ENCODE data around the gene INPP1. TPM values are rescaled to one million over a fixed set of nuclear protein-coding genes. Genes with fewer than 3 reads are reported as not detected.

The INPP1 gene
- total and polyA plus RNA-seq, 2 experiments from 2014 or later = 13.0 to 16.1 TPM

DNA sequence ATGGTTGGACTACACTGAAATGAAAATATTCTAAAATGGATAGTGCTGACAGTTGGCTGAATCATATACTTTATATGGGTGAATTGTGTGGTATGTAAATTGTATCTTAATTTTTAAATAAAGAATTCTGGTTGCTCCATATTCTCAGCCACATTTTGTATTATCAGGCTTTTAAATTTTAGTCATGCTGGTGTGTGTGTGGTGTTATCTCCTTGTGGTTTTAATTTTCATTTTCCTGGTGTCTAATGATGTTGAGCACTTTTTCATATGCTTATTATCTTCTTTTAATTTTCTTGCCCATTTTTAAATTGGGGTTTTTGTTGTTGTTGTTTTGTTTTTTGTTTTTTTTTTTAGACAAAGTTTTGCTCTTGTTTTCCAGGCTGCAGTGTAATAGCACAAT, 20.0 kb upstream of the INPP1 start:
- H4K20me1 ChIP-seq (ENCODE audit: insufficient read depth, poor library complexity, severe bottlenecking) = no peaks in the 10 kb centered on the region
- no peaks in the 10 kb centered on the region for H3K27me3 ChIP-seq
- no peaks in the 10 kb centered on the region for H3K36me3 ChIP-seq (replicated peaks; ENCODE audit: insufficient read depth, low read depth)
- no peak overlapping the region for H3K27ac ChIP-seq
- no peak overlapping the region for H2AFZ ChIP-seq
- no peaks in the 10 kb centered on the region for H3K9me3 ChIP-seq (ENCODE audit: low read depth)
- peaks cover 5% of the 10 kb centered on the region for H3K79me2 ChIP-seq
- no peaks in the 10 kb centered on the region for H3K9me2 ChIP-seq (replicated peaks; ENCODE audit: insufficient read depth)
- H3K4me1 ChIP-seq (ENCODE audit: insufficient read depth) = no peaks in the 10 kb centered on the region
- H3K4me2 ChIP-seq = no peak overlapping the region
- no peak for DNase-seq (ENCODE audit: low spot score)
- TF ChIP-seq EZH2 (IDR thresholded peaks at IDR 0.05; ENCODE audit: borderline replicate concordance) (no peak), EZH2phosphoT487 (IDR thresholded peaks at IDR 0.05; ENCODE audit: low read depth, severe bottlenecking, unreplicated experiment) (no peak)
- TF ChIP-seq, protein P1, sequence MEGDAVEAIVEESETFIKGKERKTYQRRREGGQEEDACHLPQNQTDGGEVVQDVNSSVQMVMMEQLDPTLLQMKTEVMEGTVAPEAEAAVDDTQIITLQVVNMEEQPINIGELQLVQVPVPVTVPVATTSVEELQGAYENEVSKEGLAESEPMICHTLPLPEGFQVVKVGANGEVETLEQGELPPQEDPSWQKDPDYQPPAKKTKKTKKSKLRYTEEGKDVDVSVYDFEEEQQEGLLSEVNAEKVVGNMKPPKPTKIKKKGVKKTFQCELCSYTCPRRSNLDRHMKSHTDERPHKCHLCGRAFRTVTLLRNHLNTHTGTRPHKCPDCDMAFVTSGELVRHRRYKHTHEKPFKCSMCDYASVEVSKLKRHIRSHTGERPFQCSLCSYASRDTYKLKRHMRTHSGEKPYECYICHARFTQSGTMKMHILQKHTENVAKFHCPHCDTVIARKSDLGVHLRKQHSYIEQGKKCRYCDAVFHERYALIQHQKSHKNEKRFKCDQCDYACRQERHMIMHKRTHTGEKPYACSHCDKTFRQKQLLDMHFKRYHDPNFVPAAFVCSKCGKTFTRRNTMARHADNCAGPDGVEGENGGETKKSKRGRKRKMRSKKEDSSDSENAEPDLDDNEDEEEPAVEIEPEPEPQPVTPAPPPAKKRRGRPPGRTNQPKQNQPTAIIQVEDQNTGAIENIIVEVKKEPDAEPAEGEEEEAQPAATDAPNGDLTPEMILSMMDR (IDR thresholded peaks at IDR 0.05; ENCODE audit: poor library complexity) = no peak
- no peak overlapping the region for H3K4me3 ChIP-seq

DNA sequence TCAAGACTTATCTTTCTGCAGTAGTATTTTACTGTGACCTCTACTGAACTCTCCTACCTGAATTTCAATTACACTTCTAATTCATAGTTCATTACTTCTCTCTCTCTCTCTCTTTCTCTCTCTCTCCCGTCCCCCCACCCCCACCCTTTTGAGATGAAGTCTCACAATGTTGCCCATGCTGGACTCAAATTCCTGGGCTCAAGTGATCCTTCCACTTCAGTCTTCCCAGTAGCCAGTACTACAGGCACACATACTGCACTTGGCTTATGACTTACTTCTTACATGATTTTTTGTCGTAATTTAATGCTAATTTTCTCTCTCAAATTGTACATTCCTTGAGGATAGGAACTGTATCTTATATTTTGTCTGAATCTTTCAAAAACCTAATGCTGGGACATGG, 17.8 kb upstream of the INPP1 start:
- no peak overlapping the region for H3K4me3 ChIP-seq
- H3K79me2 ChIP-seq = no peaks in the 10 kb centered on the region
- WGBS (ENCODE audit: low lambda C conversion rate, missing lambda C conversion rate) = 67% methylated on average over 2 of the region's 2 CpGs
- no peak for DNase-seq (ENCODE audit: low spot score)
- TF ChIP-seq, protein P1 (IDR thresholded peaks at IDR 0.05; ENCODE audit: poor library complexity) = no peak
- no peak for TF ChIP-seq EZH2phosphoT487 (IDR thresholded peaks at IDR 0.05; ENCODE audit: low read depth, severe bottlenecking, unreplicated experiment)
- no peak for TF ChIP-seq EZH2 (IDR thresholded peaks at IDR 0.05; ENCODE audit: borderline replicate concordance)
- no peak overlapping the region for H2AFZ ChIP-seq
- no peaks in the 10 kb centered on the region for H3K4me1 ChIP-seq (ENCODE audit: insufficient read depth)
- no peak overlapping the region for H3K27ac ChIP-seq
- H3K9me2 ChIP-seq (replicated peaks; ENCODE audit: insufficient read depth) = no peaks in the 10 kb centered on the region
- no peaks in the 10 kb centered on the region for H3K27me3 ChIP-seq
- no peaks in the 10 kb centered on the region for H4K20me1 ChIP-seq (ENCODE audit: insufficient read depth, poor library complexity, severe bottlenecking)
- H3K9me3 ChIP-seq (ENCODE audit: low read depth) = no peaks in the 10 kb centered on the region
- H3K4me2 ChIP-seq = no peak overlapping the region
- H3K36me3 ChIP-seq (replicated peaks; ENCODE audit: insufficient read depth, low read depth) = no peaks in the 10 kb centered on the region

GRCh38 chr2:190327867-190328572, 15.4 kb upstream of the INPP1 start:
- H3K27ac ChIP-seq = no peak overlapping the region
- H3K9me3 ChIP-seq (ENCODE audit: low read depth) = no peaks in the 10 kb centered on the region
- no peak overlapping the region for H3K4me2 ChIP-seq
- H3K79me2 ChIP-seq = no peaks in the 10 kb centered on the region
- no peak for DNase-seq (ENCODE audit: low spot score)
- H3K36me3 ChIP-seq (replicated peaks; ENCODE audit: insufficient read depth, low read depth) = no peaks in the 10 kb centered on the region
- TF ChIP-seq, protein P1 (IDR thresholded peaks at IDR 0.05; ENCODE audit: poor library complexity) = no peak
- TF ChIP-seq EZH2 (IDR thresholded peaks at IDR 0.05; ENCODE audit: borderline replicate concordance) (no peak), EZH2phosphoT487 (IDR thresholded peaks at IDR 0.05; ENCODE audit: low read depth, severe bottlenecking, unreplicated experiment) (no peak)
- no peak overlapping the region for H2AFZ ChIP-seq
- H3K4me3 ChIP-seq = no peak overlapping the region
- WGBS (ENCODE audit: low lambda C conversion rate, missing lambda C conversion rate) = 82% methylated on average over 4 of the region's 4 CpGs
- H3K4me1 ChIP-seq (ENCODE audit: insufficient read depth) = no peaks in the 10 kb centered on the region
- no peaks in the 10 kb centered on the region for H4K20me1 ChIP-seq (ENCODE audit: insufficient read depth, poor library complexity, severe bottlenecking)
- no peaks in the 10 kb centered on the region for H3K9me2 ChIP-seq (replicated peaks; ENCODE audit: insufficient read depth)
- H3K27me3 ChIP-seq = no peaks in the 10 kb centered on the region
